Astrocyte of the cerebellum (primary cell): ENCODE measurements around the gene CLTC.

Source experiments
- DNase-seq: peaks from one replicate; pipeline ENCODE4 v3.0.0-alpha.2; 2011; ENCODE audit warnings: low read depth
- H3K4me3 ChIP-seq: 2 replicates; pipeline ENCODE4 v1.5.1; 2011; ENCODE audit warnings: mild to moderate bottlenecking, low read depth, low read length, moderate library complexity
- in situ Hi-C: cut with HindIII; loops from 2 replicates; pipeline ENCODE4 v1.10.0; 2017; ENCODE audit warnings: low sequenced_read_pairs
- TF ChIP-seq, protein P1 (sequence below): IDR thresholded peaks from 2 replicates; pipeline ENCODE4 v1.5.1; 2012; ENCODE audit warnings: low read length, low read depth, moderate library complexity, mild to moderate bottlenecking; ENCODE audit errors: missing control alignments

The CLTC gene

GRCh38 chr17:59671386-59671785 is 51.7 kb downstream of the CLTC start:
- TF ChIP-seq, protein P1, sequence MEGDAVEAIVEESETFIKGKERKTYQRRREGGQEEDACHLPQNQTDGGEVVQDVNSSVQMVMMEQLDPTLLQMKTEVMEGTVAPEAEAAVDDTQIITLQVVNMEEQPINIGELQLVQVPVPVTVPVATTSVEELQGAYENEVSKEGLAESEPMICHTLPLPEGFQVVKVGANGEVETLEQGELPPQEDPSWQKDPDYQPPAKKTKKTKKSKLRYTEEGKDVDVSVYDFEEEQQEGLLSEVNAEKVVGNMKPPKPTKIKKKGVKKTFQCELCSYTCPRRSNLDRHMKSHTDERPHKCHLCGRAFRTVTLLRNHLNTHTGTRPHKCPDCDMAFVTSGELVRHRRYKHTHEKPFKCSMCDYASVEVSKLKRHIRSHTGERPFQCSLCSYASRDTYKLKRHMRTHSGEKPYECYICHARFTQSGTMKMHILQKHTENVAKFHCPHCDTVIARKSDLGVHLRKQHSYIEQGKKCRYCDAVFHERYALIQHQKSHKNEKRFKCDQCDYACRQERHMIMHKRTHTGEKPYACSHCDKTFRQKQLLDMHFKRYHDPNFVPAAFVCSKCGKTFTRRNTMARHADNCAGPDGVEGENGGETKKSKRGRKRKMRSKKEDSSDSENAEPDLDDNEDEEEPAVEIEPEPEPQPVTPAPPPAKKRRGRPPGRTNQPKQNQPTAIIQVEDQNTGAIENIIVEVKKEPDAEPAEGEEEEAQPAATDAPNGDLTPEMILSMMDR = no peak
- DNase-seq = no peak
- in situ Hi-C loops = no loop called here
- no peak overlapping the region for H3K4me3 ChIP-seq

DNA sequence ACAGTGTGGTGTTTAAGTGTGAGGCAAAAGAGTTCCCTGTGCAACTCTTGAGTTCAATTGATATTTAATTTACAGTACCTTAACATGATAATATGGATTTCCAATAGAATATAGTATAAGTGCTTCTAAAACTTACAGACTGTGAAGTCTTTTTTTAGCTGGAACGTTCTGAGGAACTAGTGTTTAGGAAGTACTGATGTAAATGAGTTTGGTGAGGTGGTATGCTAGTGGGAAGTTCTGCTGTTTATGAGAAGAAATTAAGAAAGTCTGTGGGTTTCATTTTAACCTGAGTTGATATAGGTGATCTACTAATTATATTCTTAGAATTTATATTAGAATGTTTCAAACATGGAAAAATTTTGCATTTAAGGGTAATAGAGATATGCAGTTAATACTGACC is 55.5 kb downstream of the CLTC start:
- DNase-seq = no peak
- in situ Hi-C loops = no loop called here

GRCh38 chr17:59676716-59677115 is 57.0 kb downstream of the CLTC start:
- TF ChIP-seq, protein P1 = no peak
- no peak overlapping the region for H3K4me3 ChIP-seq

More for the DNA sequence above, 55.5 kb downstream of the CLTC start:
- no peak overlapping the region for H3K4me3 ChIP-seq
- TF ChIP-seq, protein P1 = no peak

GRCh38 chr17:59678918-59679317 is 59.2 kb downstream of the CLTC start:
- H3K4me3 ChIP-seq = no peak overlapping the region
- TF ChIP-seq, protein P1 = no peak
- in situ Hi-C loops = no loop called here
- no peak for DNase-seq

More at GRCh38 chr17:59676716-59677115, 57.0 kb downstream of the CLTC start:
- in situ Hi-C loops = no loop called here
- no peak for DNase-seq

- DNase-seq = no peak
- TF ChIP-seq, protein P1 = no peak
- no peak overlapping the region for H3K4me3 ChIP-seq
- in situ Hi-C loops = no loop called here
Observed at GRCh38 chr17:59680314-59680713, 60.6 kb downstream of the CLTC start.

- in situ Hi-C loops = no loop called here
- no peak for DNase-seq
- H3K4me3 ChIP-seq = no peak overlapping the region
- TF ChIP-seq, protein P1 = no peak
Observed at GRCh38 chr17:59683283-59683682, 63.6 kb downstream of the CLTC start.

GRCh38 chr17:59684967-59685366 is 65.3 kb downstream of the CLTC start:
- no peak for DNase-seq
- in situ Hi-C loops = no loop called here
- H3K4me3 ChIP-seq = no peak overlapping the region
- TF ChIP-seq, protein P1 = no peak
